ENCODE data around the gene HAUS7.

Gene HAUS7

DNA sequence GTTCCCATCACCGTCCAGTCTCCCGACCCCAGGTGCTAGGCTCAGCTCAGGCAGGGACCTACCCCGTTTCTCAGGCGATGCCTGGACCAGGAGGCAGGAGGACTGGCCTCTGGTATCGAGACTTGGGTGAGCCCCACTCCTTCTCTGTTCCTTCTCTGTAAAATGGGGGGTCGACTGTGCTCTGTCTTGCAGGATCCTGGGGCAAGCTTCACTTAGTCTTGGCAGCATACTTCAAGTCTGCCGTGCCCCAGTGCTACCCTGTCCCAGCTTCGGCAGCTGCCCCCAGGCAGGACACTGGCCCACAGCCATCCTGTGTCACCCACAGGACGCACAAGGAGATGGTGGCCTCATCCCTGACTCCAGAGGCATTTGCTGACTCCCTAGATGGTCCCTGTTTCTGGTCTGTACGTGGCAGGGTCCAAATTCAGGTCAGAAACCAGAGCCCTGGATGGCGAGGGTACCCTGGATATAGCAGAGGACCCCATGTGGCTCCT is 7.0 kb upstream of the HAUS7 start:
- Histone ChIP-seq H3K36me3 (ENCODE audit: control insufficient read depth, insufficient read depth, low read length) (no peaks in the 10 kb centered on the region), H3K27ac (ENCODE audit: low read depth, low read length, severe bottlenecking) (no peak overlapping the region), H3K9me3 (ENCODE audit: control insufficient read depth, low read length) (no peaks in the 10 kb centered on the region), H3K4me3 (ENCODE audit: extremely low read depth, insufficient read depth, low read length, poor library complexity, severe bottlenecking) (no peak overlapping the region), H3K4me1 (ENCODE audit: control insufficient read depth, insufficient read depth, low read length, poor library complexity, severe bottlenecking) (peaks cover 9% of the 10 kb centered on the region)
- WGBS, 2 experiments (ENCODE audit: insufficient coverage in 2 of 2), result 79 to 83% methylated on average over 2 to 9 of the region's 11 CpGs

GRCh38 chrX:153476666-153477363 is 6.4 kb upstream of the HAUS7 start:
- Histone ChIP-seq H3K27ac (ENCODE audit: low read depth, low read length, severe bottlenecking) (peak overlapping the region; percentile 41), H3K4me3 (ENCODE audit: extremely low read depth, insufficient read depth, low read length, poor library complexity, severe bottlenecking) (no peak overlapping the region)
- no CpG with 5 or more reads among the region's 16 CpGs for WGBS, 2 experiments (ENCODE audit: insufficient coverage in 2 of 2)

DNA sequence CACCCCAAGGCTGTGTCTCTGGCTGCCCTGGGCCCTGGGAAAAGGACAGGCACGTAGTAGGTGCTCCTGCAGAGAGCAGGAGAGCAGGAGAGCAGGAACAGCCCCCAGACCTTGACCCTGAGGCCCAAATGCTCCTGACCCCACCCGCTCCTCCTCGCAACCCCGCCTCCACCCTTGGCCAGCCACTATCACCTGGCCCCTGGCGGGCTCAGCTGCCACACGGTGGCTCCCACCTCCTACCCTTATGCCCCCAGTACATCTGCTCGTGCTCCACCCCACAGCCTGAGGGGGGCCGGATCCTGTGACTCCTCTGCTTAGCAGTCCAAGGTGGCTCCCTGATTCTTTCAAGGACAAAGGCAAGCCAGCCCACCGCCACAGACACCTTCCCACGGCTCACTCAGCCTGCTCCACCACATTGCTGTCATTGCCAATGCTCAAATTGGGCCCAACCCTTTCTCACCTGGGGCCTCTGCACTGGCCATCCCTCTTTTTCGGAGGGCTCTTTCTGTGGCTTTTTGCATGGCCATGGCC is 5.4 kb upstream of the HAUS7 start:
- Histone ChIP-seq H3K4me3 (ENCODE audit: extremely low read depth, insufficient read depth, low read length, poor library complexity, severe bottlenecking) (no peak overlapping the region), H3K36me3 (ENCODE audit: control insufficient read depth, insufficient read depth, low read length) (no peaks in the 10 kb centered on the region), H3K4me1 (ENCODE audit: control insufficient read depth, insufficient read depth, low read length, poor library complexity, severe bottlenecking) (peaks cover 9% of the 10 kb centered on the region), H3K9me3 (ENCODE audit: control insufficient read depth, low read length) (no peaks in the 10 kb centered on the region), H3K27ac (ENCODE audit: low read depth, low read length, severe bottlenecking) (no peak overlapping the region)
- 81 to 89% methylated on average over 5 to 9 of the region's 11 CpGs for WGBS, 2 experiments (ENCODE audit: insufficient coverage in 2 of 2)

More at GRCh38 chrX:153476666-153477363, 6.4 kb upstream of the HAUS7 start:
- H3K9me3 ChIP-seq (ENCODE audit: control insufficient read depth, low read length), result no peaks in the 10 kb centered on the region
- no peaks in the 10 kb centered on the region for H3K36me3 ChIP-seq (ENCODE audit: control insufficient read depth, insufficient read depth, low read length)
- peaks cover 9% of the 10 kb centered on the region for H3K4me1 ChIP-seq (ENCODE audit: control insufficient read depth, insufficient read depth, low read length, poor library complexity, severe bottlenecking)

DNA sequence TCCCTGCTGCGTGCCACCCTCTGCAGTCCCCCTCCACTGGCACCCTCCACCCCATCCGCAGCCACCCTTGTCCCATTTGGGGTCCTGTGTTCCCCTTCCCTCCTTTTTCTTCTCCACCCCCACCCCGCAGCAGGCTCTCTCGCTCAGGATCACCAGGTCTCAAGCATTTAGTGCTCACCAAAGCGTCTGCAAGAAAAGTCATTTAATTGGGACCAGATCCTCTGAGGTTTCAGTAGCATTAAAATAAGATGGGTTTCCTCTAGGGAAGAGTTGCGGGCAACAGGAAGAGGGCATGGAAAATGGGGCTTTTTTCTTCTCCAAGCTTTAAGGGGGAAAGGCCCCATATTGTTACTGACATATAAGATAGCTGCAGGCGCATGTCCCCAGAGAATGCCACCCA is 4.9 kb upstream of the HAUS7 start:
- Histone ChIP-seq H3K27ac (ENCODE audit: low read depth, low read length, severe bottlenecking) (no peak overlapping the region), H3K4me3 (ENCODE audit: extremely low read depth, insufficient read depth, low read length, poor library complexity, severe bottlenecking) (no peak overlapping the region), H3K9me3 (ENCODE audit: control insufficient read depth, low read length) (no peaks in the 10 kb centered on the region), H3K4me1 (ENCODE audit: control insufficient read depth, insufficient read depth, low read length, poor library complexity, severe bottlenecking) (peaks cover 9% of the 10 kb centered on the region), H3K36me3 (ENCODE audit: control insufficient read depth, insufficient read depth, low read length) (no peaks in the 10 kb centered on the region)
- WGBS, 2 experiments (ENCODE audit: insufficient coverage in 2 of 2), result 67 to 100% methylated on average over 1 to 2 of the region's 7 CpGs

DNA sequence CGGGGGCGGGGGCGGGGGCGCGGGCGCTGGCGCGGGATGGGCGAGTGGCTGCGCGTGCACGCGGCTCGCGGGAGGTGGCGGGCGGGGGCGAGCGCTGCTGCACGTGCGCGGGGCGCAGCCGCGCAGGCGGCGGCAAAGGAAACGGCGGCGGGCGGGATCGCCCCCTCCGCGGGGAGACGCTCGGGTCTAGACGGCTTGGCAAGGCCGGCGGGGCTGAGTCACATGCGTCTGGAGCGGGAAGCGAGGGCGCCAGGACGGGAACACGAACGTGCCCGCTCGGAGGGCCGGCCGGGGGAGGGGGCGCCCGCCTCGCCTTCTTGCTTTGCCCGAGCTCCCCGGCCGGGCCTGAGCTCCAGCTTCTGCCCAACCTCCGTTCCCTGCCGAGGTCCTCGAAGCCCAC is 4.3 kb upstream of the HAUS7 start:
- Histone ChIP-seq H3K36me3 (ENCODE audit: control insufficient read depth, insufficient read depth, low read length) (no peaks in the 10 kb centered on the region), H3K9me3 (ENCODE audit: control insufficient read depth, low read length) (no peaks in the 10 kb centered on the region), H3K4me3 (ENCODE audit: extremely low read depth, insufficient read depth, low read length, poor library complexity, severe bottlenecking) (no peak overlapping the region), H3K27ac (ENCODE audit: low read depth, low read length, severe bottlenecking) (no peak overlapping the region), H3K4me1 (ENCODE audit: control insufficient read depth, insufficient read depth, low read length, poor library complexity, severe bottlenecking) (peaks cover 9% of the 10 kb centered on the region)
- 20% methylated on average over 1 of the region's 59 CpGs; no CpG with 5 or more reads in 1 of the 2 experiments for WGBS, 2 experiments (ENCODE audit: insufficient coverage in 2 of 2)

DNA sequence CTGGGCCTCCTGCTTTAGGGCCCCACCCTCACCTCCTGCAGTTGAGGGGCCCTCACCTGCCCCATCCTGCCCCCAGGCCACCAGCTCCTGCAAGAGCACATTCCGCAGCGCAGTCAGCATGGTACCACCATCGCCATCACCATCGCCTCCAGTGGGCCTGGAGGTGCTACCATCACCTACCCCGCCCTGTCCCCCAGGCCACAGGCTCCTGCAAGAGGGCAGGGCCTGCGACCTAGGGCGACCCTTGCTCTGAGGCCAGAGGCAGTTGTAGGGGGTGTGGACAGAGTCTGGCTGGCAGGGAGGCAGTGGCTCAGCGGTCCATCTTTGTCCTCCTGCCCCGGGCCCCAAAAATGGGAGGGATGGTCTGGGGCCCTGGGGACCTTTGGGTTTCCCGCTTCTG is 3.9 kb upstream of the HAUS7 start:
- Histone ChIP-seq H3K9me3 (ENCODE audit: control insufficient read depth, low read length) (no peaks in the 10 kb centered on the region), H3K4me1 (ENCODE audit: control insufficient read depth, insufficient read depth, low read length, poor library complexity, severe bottlenecking) (peaks cover 9% of the 10 kb centered on the region), H3K36me3 (ENCODE audit: control insufficient read depth, insufficient read depth, low read length) (no peaks in the 10 kb centered on the region), H3K27ac (ENCODE audit: low read depth, low read length, severe bottlenecking) (no peak overlapping the region), H3K4me3 (ENCODE audit: extremely low read depth, insufficient read depth, low read length, poor library complexity, severe bottlenecking) (no peak overlapping the region)
- WGBS, 2 experiments (ENCODE audit: insufficient coverage in 2 of 2), result 90% methylated on average over 2 of the region's 10 CpGs; no CpG with 5 or more reads in 1 of the 2 experiments

- Histone ChIP-seq H3K27ac (ENCODE audit: low read depth, low read length, severe bottlenecking) (no peak overlapping the region), H3K4me1 (ENCODE audit: control insufficient read depth, insufficient read depth, low read length, poor library complexity, severe bottlenecking) (peaks cover 9% of the 10 kb centered on the region), H3K4me3 (ENCODE audit: extremely low read depth, insufficient read depth, low read length, poor library complexity, severe bottlenecking) (no peak overlapping the region), H3K9me3 (ENCODE audit: control insufficient read depth, low read length) (no peaks in the 10 kb centered on the region), H3K36me3 (ENCODE audit: control insufficient read depth, insufficient read depth, low read length) (no peaks in the 10 kb centered on the region)
- 93% methylated on average over 2 of the region's 10 CpGs; no CpG with 5 or more reads in 1 of the 2 experiments for WGBS, 2 experiments (ENCODE audit: insufficient coverage in 2 of 2)
Measured at GRCh38 chrX:153473126-153473525, 2.8 kb upstream of the HAUS7 start.

DNA sequence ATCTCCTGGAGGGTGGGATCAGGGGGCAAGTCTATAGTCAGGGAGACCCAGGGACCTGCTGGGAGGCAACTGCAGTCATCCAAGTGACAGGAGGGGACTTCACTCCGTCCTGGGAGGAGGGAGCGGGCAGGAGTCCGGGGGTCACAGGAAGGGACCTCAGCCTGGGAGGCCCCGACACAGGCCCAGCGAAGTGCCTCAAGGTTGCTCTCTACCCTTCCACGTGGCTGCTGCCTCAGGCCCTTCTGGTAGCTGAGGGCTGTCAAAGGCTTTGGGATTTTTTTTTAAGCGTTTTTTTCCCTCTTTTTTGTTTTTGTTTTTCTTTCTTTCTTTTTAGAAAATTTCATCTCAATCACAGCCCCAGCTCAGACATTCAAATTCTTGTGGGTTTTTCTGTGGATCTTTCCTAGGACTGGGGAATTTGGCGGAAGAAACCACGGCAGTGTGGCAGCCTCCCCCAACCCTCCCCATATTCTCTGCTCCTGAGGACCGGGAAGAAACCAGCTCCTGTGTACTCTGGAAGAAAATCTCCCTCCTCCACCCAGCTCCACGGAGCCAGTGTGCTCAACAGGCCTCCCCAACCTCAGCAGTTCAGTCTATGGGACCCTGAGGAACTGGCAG is 1.4 kb upstream of the HAUS7 start:
- Histone ChIP-seq H3K27ac (ENCODE audit: low read depth, low read length, severe bottlenecking) (no peak overlapping the region), H3K9me3 (ENCODE audit: control insufficient read depth, low read length) (no peaks in the 10 kb centered on the region), H3K4me3 (ENCODE audit: extremely low read depth, insufficient read depth, low read length, poor library complexity, severe bottlenecking) (no peak overlapping the region), H3K4me1 (ENCODE audit: control insufficient read depth, insufficient read depth, low read length, poor library complexity, severe bottlenecking) (no peaks in the 10 kb centered on the region), H3K36me3 (ENCODE audit: control insufficient read depth, insufficient read depth, low read length) (no peaks in the 10 kb centered on the region)
- WGBS, 2 experiments (ENCODE audit: insufficient coverage in 2 of 2), result 0% methylated on average over 1 of the region's 11 CpGs

- peak overlapping the region; percentile 62 for H3K4me3 ChIP-seq (ENCODE audit: extremely low read depth, insufficient read depth, low read length, poor library complexity, severe bottlenecking)
- H3K27ac ChIP-seq (ENCODE audit: low read depth, low read length, severe bottlenecking), result peak overlapping the region; percentile 29
- H3K4me1 ChIP-seq (ENCODE audit: control insufficient read depth, insufficient read depth, low read length, poor library complexity, severe bottlenecking), result no peaks in the 10 kb centered on the region
- no peaks in the 10 kb centered on the region for H3K36me3 ChIP-seq (ENCODE audit: control insufficient read depth, insufficient read depth, low read length)
- H3K9me3 ChIP-seq (ENCODE audit: control insufficient read depth, low read length), result no peaks in the 10 kb centered on the region
- 0% methylated on average over 5 to 9 of the region's 32 CpGs for WGBS, 2 experiments (ENCODE audit: insufficient coverage in 2 of 2)
Measured at GRCh38 chrX:153469811-153470410, 465 bp downstream of the HAUS7 start.

GRCh38 chrX:153468008-153468580 is 2.3 kb downstream of the HAUS7 start:
- H3K36me3 ChIP-seq (ENCODE audit: control insufficient read depth, insufficient read depth, low read length), result no peaks in the 10 kb centered on the region
- H3K9me3 ChIP-seq (ENCODE audit: control insufficient read depth, low read length), result no peaks in the 10 kb centered on the region
- no peak overlapping the region for H3K27ac ChIP-seq (ENCODE audit: low read depth, low read length, severe bottlenecking)
- no peak overlapping the region for H3K4me3 ChIP-seq (ENCODE audit: extremely low read depth, insufficient read depth, low read length, poor library complexity, severe bottlenecking)
- no peaks in the 10 kb centered on the region for H3K4me1 ChIP-seq (ENCODE audit: control insufficient read depth, insufficient read depth, low read length, poor library complexity, severe bottlenecking)
- 86 to 95% methylated on average over 3 to 8 of the region's 12 CpGs for WGBS, 2 experiments (ENCODE audit: insufficient coverage in 2 of 2)

Measured in mesodermal cell (in vitro differentiated cells).